GM21515 (cell line): ENCODE data around the gene BRK1.
A peak's percentile ranks its signal among the peaks of the same experiment; 100 is the strongest.
"Not testable (repeated sequence)": the region's sequence is repeated elsewhere in the genome, so short reads cannot be mapped to it uniquely, and the experiment has no call there.

Experiments used
- ATAC-seq: cut with Tn5 transposase; IDR thresholded peaks from one replicate; pipeline ENCODE4 v1.9.1; 2021; ENCODE audit not compliant: unreplicated experiment

The BRK1 gene

GRCh38 chr3:10115326-10116137 is at the start of gene BRK1:
BRK1 (plus strand) TSS chr3:10115675; CDS start chr3:10115702, 27 bp downstream.
- peak; percentile 96 for ATAC-seq

- ATAC-seq: not testable (repeated sequence)
These were observed 45.4 kb upstream of the BRK1 start for GRCh38 chr3:10070077-10070476.

GRCh38 chr3:10074666-10075065 is 40.8 kb upstream of the BRK1 start:
- no peak for ATAC-seq

- no peak for ATAC-seq
These were observed 33.6 kb upstream of the BRK1 start for GRCh38 chr3:10081871-10082270.

GRCh38 chr3:10085738-10086137 is 29.7 kb upstream of the BRK1 start:
- no peak for ATAC-seq

- ATAC-seq: no peak
These were observed 27.2 kb upstream of the BRK1 start for GRCh38 chr3:10088256-10088655.

GRCh38 chr3:10090179-10090578 is 25.3 kb upstream of the BRK1 start:
- no peak for ATAC-seq

GRCh38 chr3:10090774-10091173 is 24.7 kb upstream of the BRK1 start:
- not testable (repeated sequence) for ATAC-seq

- ATAC-seq: not testable (repeated sequence)
These were observed 24.1 kb upstream of the BRK1 start for GRCh38 chr3:10091387-10091786.

- no peak for ATAC-seq
These were observed 21.8 kb upstream of the BRK1 start for GRCh38 chr3:10093678-10094077.

- no peak for ATAC-seq
These were observed 16.4 kb upstream of the BRK1 start for GRCh38 chr3:10099041-10099440.

GRCh38 chr3:10106919-10107318 is 8.6 kb upstream of the BRK1 start:
- no peak for ATAC-seq

- ATAC-seq: no peak
These were observed 7.4 kb upstream of the BRK1 start, which contains the start of gene FANCD2OS for GRCh38 chr3:10108091-10108490. FANCD2OS (minus strand) TSS chr3:10108255; CDS start chr3:10104774, 3,481 bp downstream.

- ATAC-seq: peak; percentile 17
These were observed 624 bp downstream of the BRK1 start for GRCh38 chr3:10116138-10116460.

GRCh38 chr3:10116928-10117327 is 1.5 kb downstream of the BRK1 start:
- ATAC-seq: no peak

GRCh38 chr3:10119376-10119775 is 3.9 kb downstream of the BRK1 start:
- no peak for ATAC-seq

- ATAC-seq: no peak
These were observed 5.6 kb downstream of the BRK1 start for GRCh38 chr3:10121064-10121463.

GRCh38 chr3:10122724-10123123 is 7.2 kb downstream of the BRK1 start:
- ATAC-seq: no peak

GRCh38 chr3:10135872-10136271 is 20.4 kb downstream of the BRK1 start:
- not testable (repeated sequence) for ATAC-seq

GRCh38 chr3:10136426-10137005 is 21.0 kb downstream of the BRK1 start:
- ATAC-seq: no peak

- ATAC-seq: no peak
These were observed 21.7 kb downstream of the BRK1 start for GRCh38 chr3:10137178-10137577.

GRCh38 chr3:10140996-10141546 is 25.6 kb downstream of the BRK1 start:
- no peak for ATAC-seq
